ENCODE results near the gene PSMB7. TPM values are rescaled to one million over a fixed set of nuclear protein-coding genes. Genes with fewer than 3 reads are reported as not detected.

Gene PSMB7
- total and polyA plus RNA-seq, 2 donors (not counting 1 experiment from before 2014, with no cell fraction given), result 206 to 290 TPM

DNA sequence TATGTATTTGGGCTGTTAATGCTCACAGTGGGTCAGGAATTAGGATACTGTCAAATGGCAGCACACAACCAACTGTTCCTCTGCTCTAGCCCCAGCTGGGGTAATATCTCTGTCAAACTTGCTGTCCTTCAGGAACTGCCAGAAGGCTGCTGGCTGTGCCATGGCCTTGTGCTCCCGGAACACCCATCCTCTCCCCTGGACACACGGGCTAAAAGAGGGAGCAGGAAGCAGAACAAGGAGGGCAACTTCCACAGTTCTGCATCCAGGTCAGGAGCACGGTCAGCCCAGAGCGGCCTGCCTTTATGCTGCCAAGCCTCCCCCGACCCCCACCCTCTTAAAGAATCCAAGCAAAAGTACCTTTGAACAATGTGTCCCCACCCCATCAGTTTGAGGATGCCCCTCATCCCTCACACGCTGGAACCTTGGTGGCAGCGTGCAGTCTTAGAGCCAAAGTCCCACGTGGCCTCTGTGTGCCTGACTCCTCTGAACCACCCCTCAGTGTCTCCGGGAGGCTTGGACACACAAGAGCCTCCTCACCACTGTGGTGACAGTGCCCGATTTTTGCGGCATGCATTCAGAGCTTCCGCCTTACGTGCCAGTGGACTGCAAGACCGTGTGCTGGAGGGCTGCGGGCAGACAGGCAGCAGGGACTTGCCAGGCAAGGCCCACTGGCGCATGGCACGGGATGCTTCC is 60.8 kb downstream of the PSMB7 start:
- Histone ChIP-seq H3K27me3 (ENCODE audit: control insufficient read depth, insufficient read depth, low read length) (no peaks in the 10 kb centered on the region), H3K79me2 (ENCODE audit: control insufficient read depth, insufficient read depth, low read length) (peaks cover 48% of the 10 kb centered on the region), H4K20me1 (ENCODE audit: control insufficient read depth, extremely low read depth, insufficient read depth, low read length) (no peaks in the 10 kb centered on the region), H3K9me3 (ENCODE audit: control insufficient read depth, insufficient read depth, low read depth, low read length) (no peaks in the 10 kb centered on the region), H2AFZ (ENCODE audit: low read length) (no peak overlapping the region), H3K9ac (ENCODE audit: insufficient read depth, low read length) (no peak overlapping the region), H3K4me1 (ENCODE audit: control insufficient read depth, extremely low read depth, insufficient read depth, low read length) (no peaks in the 10 kb centered on the region), H3K27ac (ENCODE audit: insufficient read depth, low read length) (peak overlapping the region; percentile 64), H3K36me3 (ENCODE audit: control insufficient read depth, insufficient read depth, low read length) (peaks cover 44% of the 10 kb centered on the region), H3K4me2 (ENCODE audit: extremely low read depth, insufficient read depth, low read length) (no peak overlapping the region), H3K4me3 (replicated peaks in 1 of 4; ENCODE audit: control extremely low read depth in 1 of 4, insufficient read depth in 1 of 4, low read depth in 3 of 4, low read length in 4 of 4) (no peak overlapping the region)
- DNase-seq (ENCODE audit: low read depth in 2 of 2), result no peak
- TF ChIP-seq EZH2 (IDR thresholded peaks at IDR 0.05; ENCODE audit: low read length, missing control alignments), result no peak
- TF ChIP-seq, protein P1, sequence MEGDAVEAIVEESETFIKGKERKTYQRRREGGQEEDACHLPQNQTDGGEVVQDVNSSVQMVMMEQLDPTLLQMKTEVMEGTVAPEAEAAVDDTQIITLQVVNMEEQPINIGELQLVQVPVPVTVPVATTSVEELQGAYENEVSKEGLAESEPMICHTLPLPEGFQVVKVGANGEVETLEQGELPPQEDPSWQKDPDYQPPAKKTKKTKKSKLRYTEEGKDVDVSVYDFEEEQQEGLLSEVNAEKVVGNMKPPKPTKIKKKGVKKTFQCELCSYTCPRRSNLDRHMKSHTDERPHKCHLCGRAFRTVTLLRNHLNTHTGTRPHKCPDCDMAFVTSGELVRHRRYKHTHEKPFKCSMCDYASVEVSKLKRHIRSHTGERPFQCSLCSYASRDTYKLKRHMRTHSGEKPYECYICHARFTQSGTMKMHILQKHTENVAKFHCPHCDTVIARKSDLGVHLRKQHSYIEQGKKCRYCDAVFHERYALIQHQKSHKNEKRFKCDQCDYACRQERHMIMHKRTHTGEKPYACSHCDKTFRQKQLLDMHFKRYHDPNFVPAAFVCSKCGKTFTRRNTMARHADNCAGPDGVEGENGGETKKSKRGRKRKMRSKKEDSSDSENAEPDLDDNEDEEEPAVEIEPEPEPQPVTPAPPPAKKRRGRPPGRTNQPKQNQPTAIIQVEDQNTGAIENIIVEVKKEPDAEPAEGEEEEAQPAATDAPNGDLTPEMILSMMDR (conservative IDR thresholded peaks at IDR 0.05 in 1 of 2, IDR thresholded peaks at IDR 0.05 in 1 of 2; ENCODE audit: low read depth in 1 of 2, low read length in 2 of 2), result no peak

DNA sequence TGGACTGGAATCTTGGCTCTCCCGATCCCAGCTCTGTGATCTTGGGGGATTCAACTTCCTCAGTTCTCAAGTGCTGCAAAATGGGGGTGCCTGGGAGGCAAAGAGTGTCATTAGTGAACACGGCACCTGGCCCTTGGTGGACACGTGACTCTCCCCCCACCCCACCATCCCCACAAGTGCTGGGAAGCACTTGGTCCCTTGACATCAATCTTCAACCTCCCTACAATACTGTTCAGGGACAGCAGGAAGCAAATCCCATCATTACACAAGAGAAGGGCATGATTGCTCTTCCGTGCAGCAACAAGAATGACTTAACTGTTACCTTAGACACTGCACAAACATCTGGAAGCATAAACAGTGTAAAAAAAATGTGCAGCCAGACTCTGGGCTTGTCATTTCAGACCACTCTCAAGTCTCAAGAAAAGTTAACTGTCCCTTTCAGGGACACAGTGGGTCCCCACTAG is 61.4 kb downstream of the PSMB7 start:
- H3K9me3 ChIP-seq (ENCODE audit: control insufficient read depth, insufficient read depth, low read depth, low read length), result no peaks in the 10 kb centered on the region
- no peak overlapping the region for H3K4me2 ChIP-seq (ENCODE audit: extremely low read depth, insufficient read depth, low read length)
- no peak for TF ChIP-seq EZH2 (IDR thresholded peaks at IDR 0.05; ENCODE audit: low read length, missing control alignments)
- TF ChIP-seq, protein P1 (conservative IDR thresholded peaks at IDR 0.05 in 1 of 2, IDR thresholded peaks at IDR 0.05 in 1 of 2; ENCODE audit: low read depth in 1 of 2, low read length in 2 of 2), result no peak
- no peaks in the 10 kb centered on the region for H4K20me1 ChIP-seq (ENCODE audit: control insufficient read depth, extremely low read depth, insufficient read depth, low read length)
- H2AFZ ChIP-seq (ENCODE audit: low read length), result no peak overlapping the region
- H3K9ac ChIP-seq (ENCODE audit: insufficient read depth, low read length), result no peak overlapping the region
- H3K4me3 ChIP-seq (replicated peaks in 1 of 4; ENCODE audit: control extremely low read depth in 1 of 4, insufficient read depth in 1 of 4, low read depth in 3 of 4, low read length in 4 of 4), result no peak overlapping the region
- DNase-seq (ENCODE audit: low read depth in 2 of 2), result peak in 1 of 2 donors; percentile 47
- H3K79me2 ChIP-seq (ENCODE audit: control insufficient read depth, insufficient read depth, low read length), result peaks cover 42% of the 10 kb centered on the region
- H3K27me3 ChIP-seq (ENCODE audit: control insufficient read depth, insufficient read depth, low read length), result no peaks in the 10 kb centered on the region
- peak overlapping the region; percentile 64 for H3K27ac ChIP-seq (ENCODE audit: insufficient read depth, low read length)
- no peaks in the 10 kb centered on the region for H3K4me1 ChIP-seq (ENCODE audit: control insufficient read depth, extremely low read depth, insufficient read depth, low read length)
- H3K36me3 ChIP-seq (ENCODE audit: control insufficient read depth, insufficient read depth, low read length), result peaks cover 45% of the 10 kb centered on the region

DNA sequence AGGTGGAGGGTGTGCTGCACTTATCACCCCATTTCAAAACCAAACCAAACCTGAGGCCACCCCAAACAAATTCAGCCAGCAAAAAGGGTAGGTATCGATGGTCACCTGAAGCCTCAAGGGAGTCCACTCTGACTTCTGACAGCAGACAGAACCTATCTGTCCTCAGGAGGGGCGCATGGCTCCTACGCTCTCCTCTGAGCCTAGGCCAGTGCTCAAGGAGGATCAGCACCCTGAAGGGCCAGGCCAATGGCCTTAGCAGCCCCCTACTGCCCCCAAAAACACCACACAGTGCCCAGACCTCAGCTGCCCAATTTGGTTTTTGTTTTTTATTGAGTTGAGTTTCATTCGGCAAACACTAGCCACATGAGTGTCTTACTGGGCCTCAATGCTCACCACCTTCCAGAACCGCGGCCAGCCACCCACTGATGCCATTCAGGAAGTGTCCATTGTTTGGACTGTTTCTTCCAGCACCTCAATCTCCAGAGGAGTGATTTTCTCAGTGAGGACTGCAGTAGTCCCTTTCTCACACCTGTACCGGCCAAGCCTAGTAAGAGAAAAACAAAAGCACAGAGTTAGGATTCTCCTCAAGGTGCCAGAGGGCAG is 62.0 kb downstream of the PSMB7 start:
- Histone ChIP-seq H3K27me3 (ENCODE audit: control insufficient read depth, insufficient read depth, low read length) (no peaks in the 10 kb centered on the region), H3K4me3 (replicated peaks in 1 of 4; ENCODE audit: control extremely low read depth in 1 of 4, insufficient read depth in 1 of 4, low read depth in 3 of 4, low read length in 4 of 4) (no peak overlapping the region), H3K79me2 (ENCODE audit: control insufficient read depth, insufficient read depth, low read length) (peaks cover 36% of the 10 kb centered on the region), H2AFZ (ENCODE audit: low read length) (no peak overlapping the region), H3K4me1 (ENCODE audit: control insufficient read depth, extremely low read depth, insufficient read depth, low read length) (no peaks in the 10 kb centered on the region), H3K9ac (ENCODE audit: insufficient read depth, low read length) (no peak overlapping the region), H3K4me2 (ENCODE audit: extremely low read depth, insufficient read depth, low read length) (no peak overlapping the region), H3K27ac (ENCODE audit: insufficient read depth, low read length) (peak overlapping the region; percentile 64), H4K20me1 (ENCODE audit: control insufficient read depth, extremely low read depth, insufficient read depth, low read length) (no peaks in the 10 kb centered on the region), H3K36me3 (ENCODE audit: control insufficient read depth, insufficient read depth, low read length) (peaks cover 47% of the 10 kb centered on the region), H3K9me3 (ENCODE audit: control insufficient read depth, insufficient read depth, low read depth, low read length) (no peaks in the 10 kb centered on the region)
- TF ChIP-seq EZH2 (IDR thresholded peaks at IDR 0.05; ENCODE audit: low read length, missing control alignments), result no peak
- TF ChIP-seq, protein P1 (conservative IDR thresholded peaks at IDR 0.05 in 1 of 2, IDR thresholded peaks at IDR 0.05 in 1 of 2; ENCODE audit: low read depth in 1 of 2, low read length in 2 of 2), result no peak
- DNase-seq (ENCODE audit: low read depth in 2 of 2), result no peak
